ENCODE measurements around the gene SLC44A1.

- TF ChIP-seq EP300 (IDR thresholded peaks at IDR 0.05) (no peak), POLR2A (IDR thresholded peaks at IDR 0.05) (no peak), POLR2AphosphoS5 (IDR thresholded peaks at IDR 0.05) (no peak)
- TF ChIP-seq, protein P1, sequence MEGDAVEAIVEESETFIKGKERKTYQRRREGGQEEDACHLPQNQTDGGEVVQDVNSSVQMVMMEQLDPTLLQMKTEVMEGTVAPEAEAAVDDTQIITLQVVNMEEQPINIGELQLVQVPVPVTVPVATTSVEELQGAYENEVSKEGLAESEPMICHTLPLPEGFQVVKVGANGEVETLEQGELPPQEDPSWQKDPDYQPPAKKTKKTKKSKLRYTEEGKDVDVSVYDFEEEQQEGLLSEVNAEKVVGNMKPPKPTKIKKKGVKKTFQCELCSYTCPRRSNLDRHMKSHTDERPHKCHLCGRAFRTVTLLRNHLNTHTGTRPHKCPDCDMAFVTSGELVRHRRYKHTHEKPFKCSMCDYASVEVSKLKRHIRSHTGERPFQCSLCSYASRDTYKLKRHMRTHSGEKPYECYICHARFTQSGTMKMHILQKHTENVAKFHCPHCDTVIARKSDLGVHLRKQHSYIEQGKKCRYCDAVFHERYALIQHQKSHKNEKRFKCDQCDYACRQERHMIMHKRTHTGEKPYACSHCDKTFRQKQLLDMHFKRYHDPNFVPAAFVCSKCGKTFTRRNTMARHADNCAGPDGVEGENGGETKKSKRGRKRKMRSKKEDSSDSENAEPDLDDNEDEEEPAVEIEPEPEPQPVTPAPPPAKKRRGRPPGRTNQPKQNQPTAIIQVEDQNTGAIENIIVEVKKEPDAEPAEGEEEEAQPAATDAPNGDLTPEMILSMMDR (IDR thresholded peaks at IDR 0.05), result no peak
Observed at GRCh38 chr9:105318729-105319191, 74.3 kb downstream of the SLC44A1 start.

Data from upper lobe of left lung (tissue), 4 donors.